Measurements from ENCODE around the gene IGFBP3.

GRCh38 chr7:45882465-45882810 is 38.6 kb downstream of the IGFBP3 start:
- TF ChIP-seq POLR2A (IDR thresholded peaks at IDR 0.05; ENCODE audit: low read depth, low read length): no peak
- TF ChIP-seq POLR2AphosphoS5 (IDR thresholded peaks at IDR 0.05; ENCODE audit: low read depth, low read length): no peak
